ENCODE data around the gene COL4A2.
"Not testable (repeated sequence)": the region's sequence is repeated elsewhere in the genome, so short reads cannot be mapped to it uniquely, and the experiment has no call there.

The COL4A2 gene

GRCh38 chr13:110517505-110518225 is 210.6 kb downstream of the COL4A2 start:
- no peak for DNase-seq (ENCODE audit: low read depth in 2 of 2)

GRCh38 chr13:110518226-110518525 is 211.1 kb downstream of the COL4A2 start:
- no peak for DNase-seq (ENCODE audit: low read depth in 2 of 2)

- no peak for DNase-seq (ENCODE audit: low read depth in 2 of 2)
Observed at GRCh38 chr13:110518571-110518970, 211.5 kb downstream of the COL4A2 start.

GRCh38 chr13:110519046-110519445 is 212.0 kb downstream of the COL4A2 start:
- DNase-seq (ENCODE audit: low read depth in 2 of 2): no peak

GRCh38 chr13:110519506-110519905 is 212.4 kb downstream of the COL4A2 start:
- DNase-seq (ENCODE audit: low read depth in 2 of 2): no peak

GRCh38 chr13:110520431-110521295 is 213.6 kb downstream of the COL4A2 start:
- no peak for DNase-seq (ENCODE audit: low read depth in 2 of 2)

- no peak for DNase-seq (ENCODE audit: low read depth in 2 of 2)
Observed at GRCh38 chr13:110521296-110521680, 214.2 kb downstream of the COL4A2 start.

- DNase-seq (ENCODE audit: low read depth in 2 of 2): no peak
Observed at GRCh38 chr13:110521946-110522345, 214.9 kb downstream of the COL4A2 start.

- no peak for DNase-seq (ENCODE audit: low read depth in 2 of 2)
Observed at GRCh38 chr13:110522721-110523120, 215.6 kb downstream of the COL4A2 start.

- no peak for DNase-seq (ENCODE audit: low read depth in 2 of 2)
Observed at GRCh38 chr13:110523180-110523579, 216.1 kb downstream of the COL4A2 start.

GRCh38 chr13:110523838-110524540 is 216.9 kb downstream of the COL4A2 start:
- DNase-seq (ENCODE audit: low read depth in 2 of 2): no peak

- DNase-seq (ENCODE audit: low read depth in 2 of 2): no peak
Observed at GRCh38 chr13:110524541-110525257, 217.6 kb downstream of the COL4A2 start.

- no peak for DNase-seq (ENCODE audit: low read depth in 2 of 2)
Observed at GRCh38 chr13:110525328-110526319, 218.5 kb downstream of the COL4A2 start.

GRCh38 chr13:110528371-110528770 is 221.3 kb downstream of the COL4A2 start:
- no peak for DNase-seq (ENCODE audit: low read depth in 2 of 2)

- no peak for DNase-seq (ENCODE audit: low read depth in 2 of 2)
Observed at GRCh38 chr13:110528911-110529310, 221.8 kb downstream of the COL4A2 start.

- no peak for DNase-seq (ENCODE audit: low read depth in 2 of 2)
Observed at GRCh38 chr13:110529522-110530311, 222.6 kb downstream of the COL4A2 start.

- no peak for DNase-seq (ENCODE audit: low read depth in 2 of 2)
Observed at GRCh38 chr13:110531100-110531499, 224.0 kb downstream of the COL4A2 start.

GRCh38 chr13:110531671-110532083 is 224.6 kb downstream of the COL4A2 start:
- DNase-seq (ENCODE audit: low read depth in 2 of 2): no peak

- not testable (repeated sequence) for DNase-seq (ENCODE audit: low read depth in 2 of 2)
Observed at GRCh38 chr13:110532258-110532657, 225.2 kb downstream of the COL4A2 start.
